Thyroid gland (tissue), 4 donors: Measurements from ENCODE around the gene MYT1.

Experiments
- CTCF ChIP-seq, 6 experiments: fragments of 200-600 bp in 3 of 6; fragments of 450-650 bp in 3 of 6; sonication (generic) in 3 of 6; IDR thresholded peaks; one replicate each; pipeline ENCODE4 v1.5.1; 2016 to 2019; ENCODE audit warnings: antibody characterized with exemption in 6 of 6, mild to moderate bottlenecking in 2 of 6, inconsistent platforms in 1 of 6, moderate library complexity in 1 of 6
- POLR2A ChIP-seq, 2 donors: fragments of 450-650 bp; IDR thresholded peaks; one replicate each; pipeline ENCODE4 v1.6.1; 2017; ENCODE audit warnings: antibody characterized with exemption in 2 of 2, mild to moderate bottlenecking in 2 of 2, moderate library complexity in 1 of 2

- TF ChIP-seq CTCF (IDR thresholded peaks at IDR 0.05) (no peak), POLR2A (IDR thresholded peaks at IDR 0.05) (no peak)
Measured at GRCh38 chr20:64245746-64246595, 81.7 kb downstream of the MYT1 start.
